Tibial nerve (tissue), 4 donors: ENCODE measurements around the gene TCF12.

ENCODE experiments used
- EP300 ChIP-seq, 2 donors: sonication (generic); formaldehyde crosslinking; IDR thresholded peaks; one replicate each; pipeline ENCODE4 v1.6.1; 2017; ENCODE audit warnings: antibody characterized with exemption in 2 of 2, mild to moderate bottlenecking in 1 of 2
- POLR2A ChIP-seq, 2 donors: fragments of 450-650 bp; IDR thresholded peaks; one replicate each; pipeline ENCODE4 v1.6.1; 2017; ENCODE audit warnings: antibody characterized with exemption in 2 of 2, mild to moderate bottlenecking in 2 of 2, moderate library complexity in 2 of 2
- TF ChIP-seq, protein P1 (sequence below), 5 experiments: fragments of 200-600 bp in 3 of 5; fragments of 450-650 bp in 2 of 5; sonication (generic) in 3 of 5; IDR thresholded peaks; one replicate each; pipeline ENCODE4 v1.5.1; 2016 to 2019; ENCODE audit warnings: antibody characterized with exemption in 5 of 5, mild to moderate bottlenecking in 3 of 5, moderate library complexity in 2 of 5

DNA sequence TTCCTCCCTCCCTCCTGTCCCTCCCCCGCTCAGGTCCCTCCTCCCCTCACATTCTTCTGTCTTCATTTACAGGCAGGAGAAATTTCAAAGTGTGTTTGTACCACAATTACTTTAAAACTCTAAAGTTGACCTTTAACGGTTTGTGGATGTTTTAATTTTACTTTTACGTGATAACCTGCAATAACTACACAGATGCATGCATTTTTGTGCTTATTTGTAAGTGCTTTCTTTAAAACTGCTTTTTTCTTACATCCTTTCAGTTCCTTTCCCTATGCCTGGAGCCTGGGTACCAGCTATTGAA lies 406.1 kb downstream of the TCF12 start:
- TF ChIP-seq POLR2A (IDR thresholded peaks at IDR 0.05) = no peak
- TF ChIP-seq, protein P1, sequence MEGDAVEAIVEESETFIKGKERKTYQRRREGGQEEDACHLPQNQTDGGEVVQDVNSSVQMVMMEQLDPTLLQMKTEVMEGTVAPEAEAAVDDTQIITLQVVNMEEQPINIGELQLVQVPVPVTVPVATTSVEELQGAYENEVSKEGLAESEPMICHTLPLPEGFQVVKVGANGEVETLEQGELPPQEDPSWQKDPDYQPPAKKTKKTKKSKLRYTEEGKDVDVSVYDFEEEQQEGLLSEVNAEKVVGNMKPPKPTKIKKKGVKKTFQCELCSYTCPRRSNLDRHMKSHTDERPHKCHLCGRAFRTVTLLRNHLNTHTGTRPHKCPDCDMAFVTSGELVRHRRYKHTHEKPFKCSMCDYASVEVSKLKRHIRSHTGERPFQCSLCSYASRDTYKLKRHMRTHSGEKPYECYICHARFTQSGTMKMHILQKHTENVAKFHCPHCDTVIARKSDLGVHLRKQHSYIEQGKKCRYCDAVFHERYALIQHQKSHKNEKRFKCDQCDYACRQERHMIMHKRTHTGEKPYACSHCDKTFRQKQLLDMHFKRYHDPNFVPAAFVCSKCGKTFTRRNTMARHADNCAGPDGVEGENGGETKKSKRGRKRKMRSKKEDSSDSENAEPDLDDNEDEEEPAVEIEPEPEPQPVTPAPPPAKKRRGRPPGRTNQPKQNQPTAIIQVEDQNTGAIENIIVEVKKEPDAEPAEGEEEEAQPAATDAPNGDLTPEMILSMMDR (IDR thresholded peaks at IDR 0.05) = no peak
- no peak for TF ChIP-seq EP300 (IDR thresholded peaks at IDR 0.05)
